A549 (cell line): ENCODE measurements around the gene PALLD.

Source experiments
- CTCF ChIP-seq: fragments of >200 bp; sonication (Bioruptor Twin); formaldehyde crosslinking; IDR thresholded peaks from 3 replicates; pipeline ENCODE4 v1.5.1; 2016
- ELK1 ChIP-seq: fragments of 150-350 bp; IDR thresholded peaks from 2 replicates; pipeline ENCODE4 v1.6.1; 2014; ENCODE audit warnings: low read depth, mild to moderate bottlenecking, low read length
- MAZ ChIP-seq: fragments of 150-350 bp; IDR thresholded peaks from 2 replicates; pipeline ENCODE4 v1.6.1; 2014; ENCODE audit warnings: antibody characterized with exemption, low read depth, low read length, borderline replicate concordance
- POLR2A ChIP-seq: IDR thresholded peaks from 2 replicates; pipeline ENCODE4 v1.6.1; 2012; ENCODE audit warnings: mild to moderate bottlenecking, low read length
- RFX5 ChIP-seq: fragments of 450-650 bp; IDR thresholded peaks from 2 replicates; pipeline ENCODE4 v1.7.1; 2014; ENCODE audit warnings: antibody characterized with exemption, mild to moderate bottlenecking, moderate library complexity
- SMC3 ChIP-seq: fragments of >200 bp; sonication (Bioruptor Twin); formaldehyde crosslinking; IDR thresholded peaks from 3 replicates; pipeline ENCODE4 v1.6.1; 2018; ENCODE audit warnings: inconsistent platforms
- ZNF302 ChIP-seq: fragments of 250-450 bp; sonication (Bioruptor Pico); IDR thresholded peaks from 2 replicates; pipeline ENCODE4 v1.9.0; 2021; ENCODE audit warnings: inconsistent platforms, mild to moderate bottlenecking, moderate library complexity

DNA sequence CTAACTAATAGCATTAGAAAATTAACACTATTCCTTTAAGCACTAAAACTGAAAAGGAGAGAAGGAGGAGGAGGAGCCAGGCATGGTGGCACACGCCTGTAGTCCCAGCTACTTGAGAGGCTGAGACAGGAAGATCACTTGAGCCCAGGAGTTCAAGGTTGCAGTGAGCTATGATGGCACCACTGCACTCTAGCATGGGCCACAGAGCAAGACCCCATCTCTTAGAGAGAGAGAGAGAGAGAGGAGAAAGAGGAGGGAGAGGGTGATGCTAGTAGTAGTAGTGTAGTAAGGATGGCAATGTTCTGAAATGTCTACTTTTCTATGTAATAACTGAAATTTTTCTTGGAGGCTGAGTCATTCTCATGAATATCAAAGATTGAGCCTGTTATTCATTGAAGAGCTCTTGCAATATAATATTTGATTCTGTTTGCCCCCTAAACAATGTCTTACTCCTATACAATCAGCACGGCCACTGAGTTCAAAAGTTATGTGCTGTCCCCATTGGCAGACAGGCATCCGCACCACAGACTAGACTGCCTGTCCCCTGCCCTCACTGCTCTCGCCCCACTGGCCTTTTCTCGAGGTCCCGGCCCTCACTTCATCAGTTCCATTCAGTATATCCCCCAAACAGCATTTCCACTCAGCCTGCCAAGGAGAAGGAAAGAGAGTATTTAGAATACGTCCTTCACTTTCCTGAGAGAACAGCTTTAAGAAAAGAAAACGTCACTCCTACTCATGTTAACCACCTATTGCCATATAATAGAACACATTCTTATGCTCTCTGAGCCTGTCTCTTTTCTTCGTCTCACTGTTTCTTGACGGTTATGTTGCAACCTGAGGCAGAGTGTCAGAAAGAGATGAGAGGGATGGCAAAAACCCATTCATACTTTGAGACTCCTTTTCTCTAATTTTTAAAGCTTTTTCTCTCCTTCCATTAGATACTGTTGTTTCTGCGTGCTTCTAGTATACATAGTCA lies 238.1 kb downstream of the PALLD start:
- TF ChIP-seq ZNF302 (CRISPR knock-in tag) (no peak), POLR2A (no peak), ELK1 (no peak), MAZ (no peak), CTCF (no peak), RFX5 (no peak), SMC3 (no peak)
